HL-60/S4 (cell line): ENCODE data around the gene IFT81.
"Not testable (repeated sequence)": the region's sequence is repeated elsewhere in the genome, so short reads cannot be mapped to it uniquely, and the experiment has no call there.

Experiments used
- in situ Hi-C: fragments of 300-500 bp; cut with MboI; formaldehyde crosslinking; loops from 2 replicates; pipeline ENCODE4 v1.14.3; 2022; ENCODE audit warnings: low sequenced_read_pairs

IFT81 gene

GRCh38 chr12:110235383-110235782 lies 111.2 kb downstream of the IFT81 start:
- in situ Hi-C loops: no loop called here

GRCh38 chr12:110243227-110243626 lies 119.1 kb downstream of the IFT81 start:
- in situ Hi-C loops: no loop called here

- in situ Hi-C loops: no loop called here
Measured at GRCh38 chr12:110244372-110244771, 120.2 kb downstream of the IFT81 start.

- in situ Hi-C loops: no loop called here
Measured at GRCh38 chr12:110244829-110245228, 120.7 kb downstream of the IFT81 start.

GRCh38 chr12:110245369-110245772 lies 121.2 kb downstream of the IFT81 start:
- in situ Hi-C loops: no loop called here

GRCh38 chr12:110246636-110247339 lies 122.6 kb downstream of the IFT81 start:
- in situ Hi-C loops: no loop called here

GRCh38 chr12:110247340-110248095 lies 123.4 kb downstream of the IFT81 start:
- in situ Hi-C loops: no loop called here

GRCh38 chr12:110248096-110248447 lies 123.9 kb downstream of the IFT81 start:
- in situ Hi-C loops: no loop called here

GRCh38 chr12:110249105-110249504 lies 124.9 kb downstream of the IFT81 start:
- in situ Hi-C loops: no loop called here

- in situ Hi-C loops: no loop called here
Measured at GRCh38 chr12:110249716-110250225, 125.6 kb downstream of the IFT81 start.

- in situ Hi-C loops: no loop called here
Measured at GRCh38 chr12:110251381-110251780, 127.2 kb downstream of the IFT81 start.

- in situ Hi-C loops: no loop called here
Measured at GRCh38 chr12:110252716-110253115, 128.6 kb downstream of the IFT81 start.

GRCh38 chr12:110253176-110253575 lies 129.0 kb downstream of the IFT81 start:
- in situ Hi-C loops: no loop called here

- in situ Hi-C loops: no loop called here
Measured at GRCh38 chr12:110254971-110255540, 130.9 kb downstream of the IFT81 start.

GRCh38 chr12:110255890-110256456 lies 131.8 kb downstream of the IFT81 start:
- in situ Hi-C loops: not testable (repeated sequence)

- in situ Hi-C loops: no loop called here
Measured at GRCh38 chr12:110256780-110257431, 132.7 kb downstream of the IFT81 start.

GRCh38 chr12:110258466-110258865 lies 134.3 kb downstream of the IFT81 start:
- in situ Hi-C loops: no loop called here

GRCh38 chr12:110262442-110263388 lies 138.6 kb downstream of the IFT81 start:
- in situ Hi-C loops: no loop called here

GRCh38 chr12:110266381-110266960 lies 142.3 kb downstream of the IFT81 start:
- in situ Hi-C loops: no loop called here
